Neural progenitor cell (in vitro differentiated cells): ENCODE measurements around the gene MYL4.

Experiments used
- CTCF ChIP-seq: fragments of 200-600 bp; sonication (generic); IDR thresholded peaks from 2 replicates; pipeline ENCODE4 v1.5.1; 2017; ENCODE audit warnings: antibody characterized with exemption, mild to moderate bottlenecking
- EZH2 ChIP-seq: fragments of 200-600 bp; sonication (generic); IDR thresholded peaks from 2 replicates; pipeline ENCODE4 v1.6.1; 2017; ENCODE audit warnings: antibody characterized with exemption, mild to moderate bottlenecking, moderate library complexity
- EZH2phosphoT487 ChIP-seq: fragments of 200-600 bp; sonication (generic); IDR thresholded peaks from 2 replicates; pipeline ENCODE4 v1.6.1; 2017; ENCODE audit warnings: antibody characterized with exemption

- TF ChIP-seq CTCF (no peak), EZH2 (no peak), EZH2phosphoT487 (no peak)
These were observed 57.6 kb downstream of the MYL4 start for GRCh38 chr17:47266782-47267181.
